KOPT-K1 (cell line): ENCODE measurements around the gene DOLK.
"Not testable (repeated sequence)": the region's sequence is repeated elsewhere in the genome, so short reads cannot be mapped to it uniquely, and the experiment has no call there.

Experiments used
- H3K27ac ChIP-seq: fragments of 200-600 bp; sonication (generic); 2 replicates; pipeline ENCODE4 v1.5.1; 2016; ENCODE audit warnings: antibody characterized with exemption, mild to moderate bottlenecking, low read depth, low read length; ENCODE audit not compliant: poor library complexity, severe bottlenecking
- H3K36me3 ChIP-seq: fragments of 200-600 bp; sonication (generic); 2 replicates; pipeline ENCODE4 v1.5.1; 2017; ENCODE audit warnings: antibody characterized with exemption, mild to moderate bottlenecking, low read length, moderate library complexity; ENCODE audit not compliant: insufficient read depth
- H3K9me3 ChIP-seq: fragments of 200-600 bp; sonication (generic); 2 replicates; pipeline ENCODE4 v1.5.1; 2017; ENCODE audit warnings: antibody characterized with exemption, low read length, mild to moderate bottlenecking; ENCODE audit not compliant: insufficient read depth, poor library complexity, severe bottlenecking

DOLK gene

DNA sequence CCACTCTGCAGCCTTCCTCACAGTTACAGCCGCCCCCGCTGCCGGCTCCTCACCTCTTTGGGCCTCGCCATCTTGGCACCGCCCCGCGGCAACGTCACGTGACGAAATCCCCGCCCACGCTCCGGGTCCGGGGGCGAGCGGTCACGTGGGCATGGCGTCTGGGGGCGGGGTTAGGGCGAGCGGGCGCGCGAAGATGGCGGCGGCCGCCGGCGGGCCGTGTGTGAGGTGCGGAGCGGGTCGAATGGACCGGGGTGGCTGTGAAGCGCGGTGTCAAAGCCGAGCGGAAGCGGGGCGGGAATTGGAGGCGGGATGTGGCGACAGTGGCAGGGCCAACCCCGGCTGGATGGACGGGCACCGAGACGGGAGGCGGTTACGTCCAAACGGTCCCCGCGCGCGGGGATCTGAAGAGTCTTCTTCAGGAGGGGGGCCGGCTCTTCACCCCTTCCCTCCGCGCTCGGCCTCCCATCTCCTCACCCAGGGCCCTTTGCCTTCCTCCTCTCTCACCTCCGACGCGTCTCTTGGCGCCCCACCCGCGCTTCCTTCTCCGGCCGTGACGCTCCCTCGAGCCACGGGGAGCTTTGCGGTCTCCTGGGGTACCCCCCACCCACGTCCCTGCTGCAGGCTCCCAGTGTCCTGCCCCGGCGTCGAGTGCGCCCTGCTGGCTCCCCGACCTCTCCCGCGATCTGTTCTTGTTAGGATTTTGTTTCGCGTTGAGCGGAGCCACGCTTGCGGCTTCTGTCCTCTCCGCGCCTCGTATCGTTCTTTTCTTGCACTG is at the start of gene DOLK, which contains the start of gene NUP188:
Gene DOLK, minus strand, starts transcription at position 77 of the 775 bp plus-strand sequence. CDS start 300 bp downstream, outside the sequence.
Gene NUP188, plus strand, starts transcription at position 173 of the 775 bp plus-strand sequence. Its CDS starts 21 bp downstream, at position 194.
- peaks cover 28% of the 10 kb centered on the region for H3K36me3 ChIP-seq
- peak within 1 kb of the TSS; percentile 86 for H3K27ac ChIP-seq
- no peaks in the 10 kb centered on the region for H3K9me3 ChIP-seq

DNA sequence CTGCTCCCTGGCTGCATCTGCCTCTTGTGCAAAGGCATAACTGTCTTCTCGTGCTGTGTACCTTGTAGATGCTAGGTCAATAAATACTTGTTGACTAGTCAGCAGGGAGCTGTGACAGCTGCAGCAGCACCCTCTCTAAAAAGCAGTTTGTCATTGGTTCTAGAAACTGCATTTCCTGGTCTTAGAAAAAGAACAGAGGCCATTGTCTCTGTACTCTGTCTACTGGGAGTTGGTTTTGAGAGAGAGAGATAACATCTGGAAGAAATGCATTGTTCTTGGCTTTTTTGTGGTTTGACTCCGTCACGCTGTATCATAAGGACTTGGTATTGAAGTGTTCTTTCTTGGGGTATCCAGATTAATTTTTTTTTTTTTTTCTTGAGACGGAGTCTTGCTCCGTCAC is 48.4 kb upstream of the DOLK start:
- Histone ChIP-seq H3K36me3 (peaks cover 89% of the 10 kb centered on the region), H3K9me3 (no peaks in the 10 kb centered on the region), H3K27ac (peak overlapping the region; percentile 19)

GRCh38 chr9:128992995-128993394 is 45.6 kb upstream of the DOLK start:
- peaks cover 87% of the 10 kb centered on the region for H3K36me3 ChIP-seq
- H3K27ac ChIP-seq, result no peak overlapping the region
- H3K9me3 ChIP-seq, result no peaks in the 10 kb centered on the region

- Histone ChIP-seq H3K9me3 (no peaks in the 10 kb centered on the region), H3K27ac (no peak overlapping the region), H3K36me3 (peaks cover 88% of the 10 kb centered on the region)
Observed at GRCh38 chr9:128987805-128988204, 40.4 kb upstream of the DOLK start.

DNA sequence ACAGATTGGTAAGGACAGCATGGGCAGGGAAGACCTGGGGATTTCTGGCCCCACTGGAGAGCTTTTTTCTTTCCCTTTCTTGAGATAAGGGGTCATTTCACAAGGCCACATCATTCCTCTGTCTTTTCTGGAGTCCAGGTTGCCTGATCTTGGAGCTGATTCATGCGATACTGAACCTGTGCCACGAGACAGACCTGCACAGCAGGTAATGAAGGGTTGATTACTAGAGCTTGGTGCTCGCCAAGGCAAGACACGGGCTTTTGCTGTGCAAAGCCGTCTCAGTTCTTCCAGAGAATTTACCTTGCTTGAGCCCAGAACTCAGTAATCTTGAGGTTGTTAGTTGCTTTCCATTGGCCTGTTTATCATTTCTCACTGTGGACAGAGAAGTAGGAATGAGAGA is 39.3 kb upstream of the DOLK start:
- Histone ChIP-seq H3K27ac (no peak overlapping the region), H3K36me3 (peaks cover 89% of the 10 kb centered on the region), H3K9me3 (no peaks in the 10 kb centered on the region)

DNA sequence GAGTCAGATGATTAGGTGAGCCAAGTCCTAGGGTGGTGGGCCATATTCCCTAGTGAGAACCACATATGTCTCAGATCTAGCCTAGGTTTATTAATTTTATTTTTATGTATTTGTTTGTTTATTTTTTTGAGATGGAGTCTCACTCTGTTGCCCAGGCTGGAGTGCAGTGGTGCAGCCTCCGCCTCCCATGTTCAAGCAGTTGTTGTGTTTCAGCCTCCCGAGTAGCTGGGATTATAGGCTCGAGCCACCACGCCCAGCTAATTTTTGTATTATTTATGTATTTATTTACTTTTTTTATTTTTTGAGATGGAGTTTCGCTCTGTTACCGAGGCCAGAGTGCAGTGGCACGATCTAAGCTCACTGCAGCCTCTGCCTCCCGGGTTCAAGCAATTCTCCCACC is 36.1 kb upstream of the DOLK start:
- H3K9me3 ChIP-seq, result no peaks in the 10 kb centered on the region
- peaks cover 99% of the 10 kb centered on the region for H3K36me3 ChIP-seq
- no peak overlapping the region for H3K27ac ChIP-seq

DNA sequence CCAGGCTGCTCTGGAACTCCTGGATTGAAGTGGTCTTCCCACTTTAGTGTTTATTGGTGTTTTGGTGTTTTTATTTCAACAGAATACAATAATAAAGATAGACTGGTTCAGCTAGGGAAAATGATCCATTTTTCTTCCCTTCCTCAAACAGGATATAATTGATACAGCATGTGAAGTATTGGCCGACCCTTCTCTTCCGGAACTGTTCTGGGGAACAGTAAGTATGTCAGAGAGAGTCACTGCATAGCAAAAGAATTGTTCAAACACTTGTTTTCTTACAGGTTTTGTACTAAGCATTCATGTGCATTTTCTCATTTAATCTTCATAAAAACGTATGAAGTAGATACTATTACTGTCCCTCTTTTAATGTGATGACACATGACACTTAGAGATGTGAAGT is 31.7 kb upstream of the DOLK start:
- Histone ChIP-seq H3K36me3 (peaks cover 95% of the 10 kb centered on the region), H3K27ac (no peak overlapping the region), H3K9me3 (no peaks in the 10 kb centered on the region)

GRCh38 chr9:128972956-128973355 is 25.6 kb upstream of the DOLK start:
- peaks cover 95% of the 10 kb centered on the region for H3K36me3 ChIP-seq
- no peak overlapping the region for H3K27ac ChIP-seq
- no peaks in the 10 kb centered on the region for H3K9me3 ChIP-seq

DNA sequence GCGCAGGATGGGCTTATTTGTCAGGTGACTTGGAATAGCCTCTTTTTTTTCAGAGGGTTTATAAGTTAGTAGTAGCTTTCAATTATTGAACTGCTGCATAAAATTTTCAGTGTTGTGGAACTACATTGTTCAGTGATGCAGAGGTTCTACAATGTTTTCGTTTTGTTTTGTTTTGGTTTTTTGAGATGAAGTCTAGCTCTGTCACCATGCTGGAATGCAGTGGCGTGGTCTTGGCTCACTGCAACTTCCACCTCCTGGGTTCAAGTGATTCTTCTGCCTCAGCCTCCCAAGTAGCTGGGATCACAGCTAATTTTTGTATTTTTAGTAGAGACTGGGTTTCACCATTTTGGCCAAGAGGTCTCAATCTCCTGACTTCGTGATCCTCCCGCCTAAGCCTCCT is 22.1 kb upstream of the DOLK start:
- Histone ChIP-seq H3K9me3 (no peaks in the 10 kb centered on the region), H3K36me3 (peaks cover 88% of the 10 kb centered on the region), H3K27ac (no peak overlapping the region)

- H3K9me3 ChIP-seq, H3K27ac ChIP-seq: not testable (repeated sequence)
- peaks cover 82% of the 10 kb centered on the region for H3K36me3 ChIP-seq
Observed at GRCh38 chr9:128961403-128961802, 14.0 kb upstream of the DOLK start.

GRCh38 chr9:128947277-128947526 is 201 bp downstream of the DOLK start:
- Histone ChIP-seq H3K9me3 (no peaks in the 10 kb centered on the region), H3K36me3 (peaks cover 24% of the 10 kb centered on the region; the same call in 1 of the 2 replicates), H3K27ac (peak overlapping the region; percentile 86)

- no peaks in the 10 kb centered on the region for H3K9me3 ChIP-seq
- peak overlapping the region; percentile 86 for H3K27ac ChIP-seq
- peaks cover 19% of the 10 kb centered on the region; the same call in 1 of the 2 replicates for H3K36me3 ChIP-seq
Observed at GRCh38 chr9:128946571-128947276, 679 bp downstream of the DOLK start.

GRCh38 chr9:128945798-128946501 is 1.5 kb downstream of the DOLK start:
- no peak overlapping the region for H3K27ac ChIP-seq
- H3K9me3 ChIP-seq, result no peaks in the 10 kb centered on the region
- peaks cover 11% of the 10 kb centered on the region; the same call in 1 of the 2 replicates for H3K36me3 ChIP-seq

DNA sequence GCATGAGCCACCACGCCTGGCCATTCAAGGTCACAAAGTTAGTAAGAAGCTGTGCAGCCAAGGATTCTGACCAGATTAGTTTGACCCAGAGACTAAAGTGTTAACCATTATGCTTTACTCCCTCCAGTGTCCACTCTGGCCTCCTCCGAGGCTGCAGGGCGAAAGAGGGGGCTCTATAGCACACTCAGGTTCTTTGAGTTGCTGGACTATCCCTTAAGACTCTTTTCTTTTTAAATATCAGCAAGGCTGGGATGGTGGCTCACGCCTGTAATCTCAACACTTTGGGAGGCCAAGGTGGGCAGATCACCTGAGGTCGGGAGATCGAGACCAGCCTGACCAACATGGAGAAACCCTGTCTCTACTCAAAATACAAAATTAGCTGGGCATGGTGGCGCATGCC is 2.4 kb downstream of the DOLK start:
- not testable (repeated sequence) for H3K27ac ChIP-seq, H3K36me3 ChIP-seq, H3K9me3 ChIP-seq

DNA sequence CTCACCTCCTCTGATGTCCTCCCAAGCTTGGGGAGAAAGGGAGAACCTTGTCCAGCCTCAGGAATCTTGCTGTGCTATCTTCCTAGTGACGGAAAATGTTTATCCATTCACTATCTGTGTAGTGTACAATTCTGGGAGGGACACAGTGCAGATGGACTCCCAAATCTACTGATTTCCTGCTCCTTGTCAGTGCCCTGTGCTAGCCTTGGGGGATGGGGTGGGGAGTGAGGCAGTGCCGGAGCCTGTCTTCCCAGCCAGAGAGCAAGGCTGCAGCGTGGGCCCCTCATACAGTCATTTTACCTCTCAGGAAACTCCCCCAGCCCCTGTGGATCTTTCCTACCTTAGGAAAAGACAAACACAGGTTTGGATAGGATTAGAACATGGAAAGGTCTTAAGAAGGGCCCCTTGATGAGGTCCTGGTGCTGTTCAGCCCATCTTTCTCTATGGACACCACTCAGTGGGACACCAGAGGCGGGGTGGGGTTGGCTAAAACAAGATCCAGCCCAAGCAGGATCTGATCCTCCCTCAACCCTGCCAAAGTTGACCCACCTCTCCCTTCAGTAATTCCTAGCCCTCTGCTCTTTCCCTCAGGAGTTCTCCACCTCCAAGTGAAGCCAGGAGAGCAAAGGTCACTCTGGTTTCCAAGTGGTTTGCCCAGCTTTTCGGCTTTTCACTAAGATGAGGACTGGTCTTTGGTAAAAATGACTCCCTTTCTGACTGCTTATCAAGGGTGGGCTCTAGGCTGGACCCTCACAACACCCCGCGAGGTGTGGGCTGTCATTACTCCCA is 3.4 kb downstream of the DOLK start:
- Histone ChIP-seq H3K9me3 (no peaks in the 10 kb centered on the region), H3K36me3 (no peaks in the 10 kb centered on the region), H3K27ac (no peak overlapping the region)
